Bone marrow (tissue), 2 donors: ENCODE measurements around the gene MT1E.
A peak's percentile ranks its signal among the peaks of the same experiment; 100 is the strongest.
"Not testable (repeated sequence)": the region's sequence is repeated elsewhere in the genome, so short reads cannot be mapped to it uniquely, and the experiment has no call there.

ENCODE experiments used
- DNase-seq, 2 donors: peaks; one replicate each; lab custom pipeline; 2025; lab: John Stamatoyannopoulos, UW

MT1E gene

DNA sequence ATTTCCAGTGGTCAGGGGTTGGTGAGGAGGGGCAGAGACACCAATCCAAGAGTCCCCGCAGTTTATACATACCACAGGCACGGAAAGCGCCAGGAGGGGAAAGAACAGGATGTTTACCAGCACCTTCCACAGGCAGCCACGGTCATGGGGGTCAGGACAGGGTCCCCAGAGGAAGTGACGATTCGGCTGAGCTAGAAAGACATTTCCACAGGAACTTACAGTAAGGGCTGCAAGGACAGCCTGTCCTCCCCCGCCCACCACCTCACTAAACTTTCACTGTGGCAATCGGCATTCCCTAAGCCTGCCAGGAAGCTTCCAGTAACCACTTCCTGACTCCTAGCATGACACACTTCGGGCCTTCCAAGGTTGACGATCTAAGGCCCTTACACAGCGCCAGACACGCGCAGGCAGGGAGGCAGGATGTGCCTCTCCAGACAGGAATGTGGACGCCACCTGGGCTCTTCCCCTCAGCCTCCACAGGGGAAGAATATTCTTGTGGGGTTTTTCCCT lies 18.4 kb upstream of the MT1E start:
- DNase-seq: no peak

DNA sequence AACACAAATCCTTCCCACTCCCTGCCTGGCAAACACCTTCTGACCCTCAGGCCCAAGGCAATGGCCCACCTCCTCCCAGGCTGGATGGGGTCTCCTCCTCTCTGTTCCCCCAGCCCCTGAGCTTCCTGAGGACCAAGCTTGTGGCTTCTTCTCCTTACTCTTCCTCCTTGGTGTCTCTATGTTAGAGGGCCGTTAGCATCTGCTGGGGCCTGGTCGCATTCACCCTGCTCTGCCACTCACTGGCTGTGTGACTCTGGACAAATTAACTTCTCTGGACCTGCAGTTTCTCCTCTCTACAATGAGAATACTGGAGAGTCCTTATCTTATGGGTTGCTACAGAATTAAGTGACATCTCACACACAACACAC lies 17.9 kb upstream of the MT1E start:
- no peak for DNase-seq

DNA sequence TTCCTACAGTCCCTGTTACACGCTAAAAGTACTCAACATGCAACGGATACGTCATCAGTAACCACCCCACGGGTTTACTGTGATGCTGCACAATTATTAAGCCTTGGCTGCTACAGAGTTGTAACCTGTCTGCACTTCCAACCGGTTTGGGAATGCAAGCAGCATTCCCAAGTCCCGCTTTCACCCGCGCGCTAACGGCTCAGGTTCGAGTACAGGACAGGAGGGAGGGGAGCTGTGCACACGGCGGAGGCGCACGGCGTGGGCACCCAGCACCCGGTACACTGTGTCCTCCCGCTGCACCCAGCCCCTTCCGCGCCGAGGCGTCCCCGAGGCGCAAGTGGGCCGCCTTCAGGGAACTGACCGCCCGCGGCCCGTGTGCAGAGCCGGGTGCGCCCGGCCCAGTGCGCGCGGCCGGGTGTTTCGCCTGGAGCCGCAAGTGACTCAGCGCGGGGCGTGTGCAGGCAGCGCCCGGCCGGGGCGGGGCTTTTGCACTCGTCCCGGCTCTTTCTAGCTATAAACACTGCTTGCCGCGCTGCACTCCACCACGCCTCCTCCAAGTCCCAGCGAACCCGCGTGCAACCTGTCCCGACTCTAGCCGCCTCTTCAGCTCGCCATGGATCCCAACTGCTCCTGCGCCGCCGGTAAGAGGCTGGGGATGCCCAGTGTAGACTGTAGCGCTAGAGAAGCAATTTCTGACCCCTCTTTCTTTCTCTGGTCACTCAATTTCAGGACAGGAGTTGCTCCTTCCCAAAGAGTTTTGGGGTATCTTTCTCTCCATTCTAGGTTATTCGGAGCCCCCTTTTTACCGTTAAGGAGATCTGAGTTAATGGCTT lies 17.3 kb upstream of the MT1E start, which contains the start of gene MT2A:
TSS of gene MT2A (plus strand) at position 542 of the 833 bp plus-strand sequence. CDS start at position 614, 72 bp downstream.
- peak; percentile 44 to 91 for DNase-seq

DNA sequence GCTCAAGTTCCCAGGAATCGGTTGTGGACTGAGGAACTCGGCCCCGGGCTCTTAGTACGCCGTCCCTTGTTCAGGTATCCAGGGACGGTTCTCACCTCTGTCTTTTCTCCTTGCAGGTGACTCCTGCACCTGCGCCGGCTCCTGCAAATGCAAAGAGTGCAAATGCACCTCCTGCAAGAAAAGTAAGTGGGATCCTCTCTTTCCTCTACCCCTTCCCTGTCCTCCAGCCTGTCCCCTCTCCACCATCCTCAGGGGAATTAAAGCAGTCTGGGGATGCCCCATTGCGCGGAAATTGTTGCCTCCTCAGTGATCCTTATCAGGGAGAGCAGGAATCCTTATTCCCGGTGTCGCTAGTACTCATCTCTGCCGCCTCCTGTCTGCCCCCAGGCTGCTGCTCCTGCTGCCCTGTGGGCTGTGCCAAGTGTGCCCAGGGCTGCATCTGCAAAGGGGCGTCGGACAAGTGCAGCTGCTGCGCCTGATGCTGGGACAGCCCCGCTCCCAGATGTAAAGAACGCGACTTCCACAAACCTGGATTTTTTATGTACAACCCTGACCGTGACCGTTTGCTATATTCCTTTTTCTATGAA lies 16.6 kb upstream of the MT1E start:
- no peak for DNase-seq

DNA sequence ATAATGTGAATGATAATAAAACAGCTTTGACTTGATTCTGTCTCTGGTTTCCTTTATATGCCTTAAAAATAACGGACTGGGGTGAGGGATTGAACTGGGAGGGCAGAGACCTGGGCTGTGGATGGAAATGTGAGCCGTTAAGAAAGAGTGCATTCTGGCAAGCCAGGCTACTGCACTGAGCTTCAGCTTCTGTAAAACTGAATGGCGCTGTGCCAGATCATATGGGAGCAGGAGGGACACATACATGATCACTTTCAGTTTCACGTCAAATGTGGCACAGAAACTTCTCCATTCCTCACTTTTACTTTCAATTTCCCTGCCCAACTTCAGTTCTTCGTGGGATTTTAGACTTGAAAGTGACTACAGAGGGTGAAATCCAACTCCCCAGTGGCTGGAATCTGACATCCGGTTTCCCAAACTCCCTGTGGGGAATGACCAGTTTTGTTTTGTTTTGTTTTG lies 16.1 kb upstream of the MT1E start:
- DNase-seq: peak; percentile 22 to 94

DNA sequence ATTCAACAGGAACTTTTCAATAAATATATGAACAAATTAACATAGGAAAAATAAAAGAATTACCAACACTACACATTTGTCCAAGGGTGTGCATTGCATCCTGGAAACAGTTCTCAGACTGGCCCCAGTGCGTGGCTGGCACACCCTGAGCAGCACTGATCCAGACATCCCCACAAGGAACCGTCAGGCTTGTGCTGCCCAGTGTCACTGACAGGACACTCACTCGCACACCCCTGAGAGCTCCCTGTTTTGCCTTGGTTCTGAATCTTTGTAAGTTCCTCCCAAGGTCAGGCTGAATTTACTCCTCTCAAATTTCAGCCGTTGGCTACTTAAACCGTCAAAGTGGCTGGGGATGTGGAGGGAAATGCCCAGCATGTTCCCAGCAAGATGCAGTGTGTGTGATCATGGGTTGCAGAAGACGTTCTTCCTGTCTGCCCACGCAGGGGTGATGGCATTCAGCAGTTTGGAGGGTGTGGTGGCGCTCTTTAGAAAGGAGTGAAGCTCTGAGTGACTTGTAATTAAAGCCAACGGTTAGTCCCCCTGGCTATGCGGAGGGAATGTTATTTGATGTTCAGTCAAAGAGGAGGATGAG lies 15.5 kb upstream of the MT1E start:
- DNase-seq: no peak

DNA sequence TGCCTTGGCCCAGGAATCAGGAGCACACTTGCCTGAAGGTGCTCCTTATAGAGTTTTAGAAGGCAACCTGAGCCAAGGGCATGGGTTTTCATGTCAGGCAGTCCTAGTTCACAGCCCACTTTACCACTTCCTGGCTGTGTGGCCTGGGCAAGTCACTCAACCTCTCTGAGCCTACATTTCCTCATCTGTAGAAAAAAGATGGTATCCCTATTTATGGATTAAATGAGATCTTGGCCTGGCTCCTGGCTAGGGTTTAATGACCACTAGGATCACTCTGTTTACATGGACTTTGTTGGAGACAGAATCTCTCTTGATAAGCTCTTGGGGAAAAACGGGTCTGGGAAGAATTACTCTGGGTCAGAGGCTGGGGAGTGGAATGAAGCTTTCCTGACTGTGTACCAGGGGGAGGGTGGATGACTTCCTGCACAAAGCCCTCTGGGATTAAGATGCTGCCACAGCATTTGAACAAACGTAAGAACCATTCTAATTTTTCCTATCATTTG lies 14.9 kb upstream of the MT1E start:
- DNase-seq: no peak

DNA sequence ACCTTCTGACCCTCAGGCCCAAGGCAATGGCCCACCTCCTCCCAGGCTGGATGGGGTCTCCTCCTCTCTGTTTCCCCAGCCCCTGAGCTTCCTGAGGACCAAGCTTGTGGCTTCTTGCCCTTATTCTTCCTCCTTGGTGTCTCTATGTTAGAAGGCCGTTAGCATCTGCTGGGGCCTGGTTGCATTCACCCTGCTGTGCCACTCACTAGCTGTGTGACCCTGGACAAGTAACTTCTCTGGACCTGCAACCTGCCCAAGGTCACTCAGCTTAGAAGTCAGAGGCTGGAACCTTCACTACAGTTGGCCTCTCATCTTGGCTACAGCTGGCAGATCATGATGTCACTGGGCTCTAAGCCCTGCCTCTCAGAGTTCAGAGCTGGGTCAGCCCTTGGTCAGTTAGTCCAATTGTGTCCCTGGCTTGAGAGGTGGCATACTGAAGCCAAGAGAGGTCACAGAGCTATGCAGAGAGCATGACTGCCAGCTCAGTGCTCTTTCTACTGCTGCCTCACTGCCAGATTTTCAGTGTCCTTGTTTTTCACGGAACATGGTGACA lies 14.2 kb upstream of the MT1E start:
- no peak for DNase-seq

DNA sequence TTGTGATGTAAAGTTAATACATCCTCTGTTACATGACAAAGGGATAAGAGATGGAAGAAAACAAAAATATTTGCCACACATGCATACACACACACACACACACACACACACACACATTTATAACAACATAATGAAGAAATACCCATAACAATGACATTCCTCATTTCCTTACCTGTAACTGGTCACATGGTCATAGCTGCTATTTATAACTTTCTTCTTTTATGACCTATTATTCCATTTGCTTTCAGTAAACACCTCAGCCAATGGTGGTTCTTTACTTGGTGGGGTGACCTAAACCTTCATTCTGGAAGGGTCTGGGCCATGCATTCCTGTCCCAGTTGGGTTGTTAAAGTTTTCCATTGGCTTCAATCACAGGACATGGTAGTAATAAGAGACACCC lies 11.9 kb upstream of the MT1E start:
- DNase-seq: no peak

DNA sequence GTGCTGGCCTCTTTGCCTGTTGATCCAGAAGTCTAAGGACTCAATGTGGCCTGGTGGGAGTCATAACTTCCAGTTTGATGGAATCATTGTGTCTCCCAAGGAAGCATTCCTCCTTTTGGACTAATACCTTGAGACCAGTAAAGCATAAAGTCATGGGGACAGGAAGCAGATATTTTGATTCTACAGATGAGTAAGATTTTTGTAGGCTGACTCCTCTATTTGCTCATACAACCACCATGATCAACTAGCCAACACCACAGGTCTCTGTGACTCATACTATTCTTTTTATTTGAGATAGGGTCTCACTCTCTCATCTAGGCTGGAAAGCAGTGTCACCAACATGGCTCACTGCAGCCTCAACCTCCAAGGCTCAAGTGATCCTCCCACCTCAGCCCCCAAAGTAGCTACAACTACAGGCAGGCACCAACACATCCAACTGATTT lies 11.0 kb upstream of the MT1E start:
- no peak for DNase-seq

DNA sequence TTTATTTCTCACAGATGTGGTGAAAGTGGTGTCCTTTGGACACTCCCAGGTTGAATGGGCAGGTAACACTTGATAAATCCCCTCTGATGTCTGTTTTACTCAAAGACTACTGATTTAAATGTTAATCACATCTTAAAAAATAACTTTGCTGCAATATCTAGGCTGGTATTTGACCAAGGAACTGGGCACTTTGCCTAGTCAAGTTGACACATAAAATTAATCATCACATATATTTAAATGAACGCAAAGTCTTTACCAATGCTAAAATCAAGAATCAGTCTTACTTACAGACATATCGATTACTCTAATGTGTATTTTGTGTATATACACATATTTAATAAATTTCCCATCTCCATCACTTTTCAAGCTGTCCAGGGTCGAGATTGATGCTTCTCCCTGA lies 10.2 kb upstream of the MT1E start:
- DNase-seq: no peak

DNA sequence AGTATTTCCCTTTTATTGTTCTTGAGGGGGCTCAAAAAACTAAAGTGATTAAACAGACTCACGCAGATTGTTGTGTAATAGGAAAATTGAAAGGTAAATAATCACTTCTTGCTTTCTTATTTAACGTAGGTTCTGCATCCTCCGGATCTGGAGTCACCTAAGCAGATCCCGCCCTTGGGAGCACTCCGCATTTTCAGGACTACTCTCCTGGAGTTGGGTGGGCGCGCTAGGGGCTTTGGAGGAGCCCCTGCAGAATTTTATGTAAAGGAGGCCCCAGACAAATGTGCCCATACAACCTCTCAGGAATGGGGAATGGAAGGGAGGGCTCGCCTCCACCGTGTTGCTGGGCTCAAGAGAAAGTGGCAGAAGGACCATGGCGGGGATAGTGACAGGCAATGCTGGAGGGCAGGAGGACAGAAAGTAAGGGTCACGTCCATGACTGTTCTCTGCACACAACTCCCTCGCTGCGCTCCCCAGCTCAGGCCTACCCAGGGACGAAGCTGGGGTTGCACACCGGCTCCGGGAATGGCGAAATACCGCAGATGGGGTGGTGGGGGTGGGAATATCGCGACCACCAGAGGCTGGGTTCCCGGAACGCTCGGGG lies 8.9 kb upstream of the MT1E start:
- DNase-seq: no peak

DNA sequence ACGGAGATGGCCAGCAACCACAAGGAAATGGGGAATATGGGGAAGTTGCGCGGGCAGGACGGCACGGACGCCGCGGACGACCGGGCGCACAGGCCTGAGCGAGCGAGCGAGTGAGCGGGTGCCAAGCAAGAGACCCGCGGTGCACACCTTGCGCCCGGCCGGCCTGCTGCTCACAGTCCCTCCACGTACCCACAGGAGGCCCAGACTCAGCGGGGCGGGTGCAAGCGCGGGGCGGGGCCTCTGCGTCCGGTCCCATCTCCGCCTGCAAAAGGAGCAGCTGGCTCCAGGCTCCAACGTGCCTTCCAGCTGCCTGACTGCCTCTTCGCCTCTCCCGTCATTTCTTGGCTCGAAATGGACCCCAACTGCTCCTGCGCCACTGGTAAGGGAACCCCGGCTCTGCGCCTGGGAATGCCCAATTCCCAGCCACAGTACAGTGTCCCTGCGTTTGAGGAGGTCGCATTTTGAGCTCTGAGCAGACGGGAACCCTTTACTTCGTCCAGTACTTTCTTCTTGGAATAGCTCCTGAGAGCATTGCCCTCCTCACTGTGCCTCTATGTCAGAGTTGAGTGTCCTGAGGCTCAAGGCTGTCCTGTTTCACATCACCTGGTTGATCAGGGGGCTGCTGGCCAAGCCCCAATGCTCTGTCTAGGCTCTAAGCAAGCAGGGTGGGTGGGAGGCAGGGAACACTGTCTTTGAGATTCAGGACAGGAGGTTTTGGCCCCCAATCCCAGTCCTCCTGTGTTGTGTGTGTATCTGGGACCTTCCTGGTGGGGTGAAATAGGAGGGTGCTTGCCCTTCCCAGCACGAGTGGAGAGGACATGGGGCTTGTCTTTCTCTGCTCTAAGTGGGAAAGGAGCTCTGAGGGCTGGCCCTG lies 8.1 kb upstream of the MT1E start:
- no peak for DNase-seq

DNA sequence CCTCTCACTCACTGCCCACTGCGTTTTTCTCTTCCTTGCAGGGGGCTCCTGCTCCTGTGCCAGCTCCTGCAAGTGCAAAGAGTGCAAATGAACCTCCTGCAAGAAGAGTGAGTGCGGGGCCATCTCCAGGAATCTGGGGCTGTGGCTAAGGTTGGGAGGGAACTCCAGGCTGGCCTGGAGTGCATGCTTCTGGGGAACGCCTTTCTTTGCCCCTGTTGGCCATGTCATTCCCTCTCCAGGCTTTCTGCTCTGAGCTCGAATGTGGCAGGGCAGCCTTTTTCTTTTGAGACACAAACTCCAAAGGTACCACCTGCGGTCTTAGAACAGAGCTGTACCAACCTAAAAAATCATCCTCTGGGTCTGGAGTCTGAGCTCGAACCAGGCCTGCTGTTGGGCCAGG lies 7.4 kb upstream of the MT1E start:
- DNase-seq: no peak

DNA sequence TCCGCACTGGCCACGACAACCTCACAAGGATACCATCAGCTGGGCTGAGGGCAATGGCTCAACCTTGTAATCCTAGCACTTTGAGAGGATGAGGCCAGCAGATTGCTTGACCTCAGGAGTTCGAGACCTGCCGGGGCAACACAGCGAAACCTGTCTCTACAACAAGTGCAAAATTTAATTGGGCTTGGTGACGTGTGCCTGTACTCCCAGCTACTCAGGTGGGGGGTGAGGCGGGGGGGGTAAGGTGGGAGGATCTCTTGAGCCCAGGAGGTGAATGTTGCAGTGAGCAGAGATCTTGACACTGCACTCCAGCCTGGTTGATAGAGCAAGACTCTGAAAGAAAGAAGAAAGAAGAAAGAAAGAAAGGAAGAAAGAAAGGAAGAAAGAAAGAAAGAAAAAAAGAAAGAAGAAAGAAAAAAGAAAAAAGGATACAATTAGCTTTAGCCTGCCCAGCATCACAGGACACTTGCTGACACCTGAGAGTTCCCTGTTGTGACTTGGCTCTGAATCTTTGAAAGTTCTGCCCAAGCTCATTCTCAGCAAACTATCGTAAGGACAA lies 5.2 kb upstream of the MT1E start:
- DNase-seq: no peak

DNA sequence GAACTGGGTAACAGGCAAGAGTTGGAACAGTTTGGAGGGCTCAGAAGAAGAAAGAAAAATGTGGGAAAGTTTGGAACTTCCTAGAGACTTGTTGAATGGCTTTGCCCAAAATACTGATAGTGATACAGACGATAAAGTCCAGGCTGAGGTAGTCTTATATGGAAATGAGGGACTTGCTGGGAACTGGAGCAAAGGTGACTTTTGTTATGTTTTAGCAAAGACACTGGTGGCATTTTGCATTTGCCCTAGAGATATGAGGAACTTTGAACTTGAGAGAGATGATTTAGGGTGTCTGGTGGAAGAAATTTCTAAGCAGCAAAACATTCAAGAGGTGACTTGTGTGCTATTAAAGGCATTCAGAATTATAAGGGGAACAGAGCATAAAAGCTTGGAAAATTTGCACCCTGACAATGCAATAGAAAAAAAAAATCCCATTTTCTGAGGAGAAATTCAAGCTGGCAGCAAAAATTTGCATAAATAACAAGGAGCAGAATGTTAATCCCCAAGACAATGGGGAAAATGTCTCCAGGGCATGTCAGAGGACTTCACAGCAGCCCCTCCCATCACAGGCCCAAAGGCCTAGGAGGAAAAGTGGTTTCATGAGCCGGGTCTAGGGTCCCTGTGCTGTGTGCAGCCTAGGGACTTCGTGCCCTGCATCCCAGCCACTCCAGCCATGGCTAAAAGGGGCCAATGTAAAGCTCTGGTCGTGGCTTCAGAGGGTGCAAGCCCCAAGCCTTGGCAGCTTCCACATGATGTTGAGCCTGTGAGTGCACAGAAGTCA lies 3.7 kb upstream of the MT1E start:
- not testable (repeated sequence) for DNase-seq

DNA sequence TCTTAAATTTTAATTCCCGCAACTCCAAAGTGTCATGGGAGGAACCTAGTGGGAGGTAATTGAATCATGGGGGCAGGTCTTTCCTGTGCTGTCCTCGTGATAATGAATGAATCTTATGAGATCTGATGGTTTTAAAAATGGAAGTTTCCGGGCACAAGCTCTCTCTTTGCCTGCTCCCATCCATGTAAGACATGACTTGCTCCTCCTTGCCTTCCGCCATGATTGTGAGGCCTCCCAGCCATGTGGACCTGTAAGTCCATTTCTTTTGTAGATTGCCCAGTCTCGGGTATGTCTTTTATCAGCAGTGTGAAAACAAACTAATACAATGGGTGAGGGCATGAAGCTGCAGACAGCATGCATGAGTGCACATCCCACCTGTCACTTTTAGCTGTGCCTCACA lies 2.4 kb upstream of the MT1E start:
- DNase-seq: not testable (repeated sequence)

DNA sequence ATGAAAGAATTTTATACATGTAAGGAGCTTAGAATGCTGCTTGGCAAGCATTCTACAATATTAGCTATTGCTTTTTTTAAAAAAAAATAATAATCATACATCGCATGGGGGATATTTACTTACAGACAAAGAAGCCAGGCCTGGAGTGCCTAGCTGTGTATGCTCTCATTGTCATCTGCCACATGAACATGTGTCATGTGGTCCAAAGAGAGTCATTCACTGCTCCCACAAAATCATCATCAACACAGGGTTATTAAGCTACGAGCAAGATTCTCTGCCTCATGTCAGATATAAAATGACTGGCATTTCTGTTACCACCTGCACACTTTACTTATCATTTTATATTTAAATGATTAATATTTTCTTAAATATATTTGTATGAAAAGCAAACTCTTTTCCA lies 1.9 kb upstream of the MT1E start:
- DNase-seq: no peak

DNA sequence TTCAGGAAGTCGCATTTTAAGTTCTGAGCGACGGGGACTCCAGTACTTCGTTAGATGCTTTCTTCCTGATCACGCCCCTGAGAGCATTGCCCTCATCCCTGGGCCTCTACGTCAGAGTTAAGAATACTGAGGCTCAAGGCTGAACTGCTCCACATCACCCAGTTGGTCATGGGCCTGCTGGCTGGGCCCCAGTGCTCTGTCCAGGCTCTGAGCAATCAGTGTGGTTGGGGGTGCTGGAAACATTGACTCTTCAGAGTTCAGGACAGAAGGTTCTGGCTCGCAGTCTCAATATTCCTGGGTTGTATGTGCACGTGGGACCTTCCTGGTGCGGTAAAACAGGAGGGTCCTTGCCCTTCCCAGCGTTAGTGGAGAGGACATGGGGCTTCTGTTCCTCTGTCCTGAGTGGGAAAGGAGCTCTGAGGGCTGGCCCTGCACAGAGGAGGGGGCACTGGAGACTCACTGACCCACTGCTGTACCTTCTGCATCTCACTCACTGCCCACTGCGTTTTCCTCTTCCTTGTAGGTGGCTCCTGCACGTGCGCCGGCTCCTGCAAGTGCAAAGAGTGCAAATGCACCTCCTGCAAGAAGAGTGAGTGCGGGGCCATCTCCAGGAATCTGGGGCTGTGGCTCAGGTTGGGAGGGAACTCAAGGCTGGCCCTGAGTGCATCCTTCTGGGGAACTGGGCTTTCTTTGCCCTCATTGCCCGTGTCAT lies 518 bp downstream of the MT1E start:
- no peak for DNase-seq
